ENCODE measurements around the gene SLC11A1. TPM values are rescaled to one million over a fixed set of nuclear protein-coding genes. Genes with fewer than 3 reads are reported as not detected.
A peak's percentile ranks its signal among the peaks of the same experiment; 100 is the strongest.

The SLC11A1 gene
- total and polyA plus RNA-seq, 8 donors, result 0.51 to 16.2 (median 5.3) TPM

DNA sequence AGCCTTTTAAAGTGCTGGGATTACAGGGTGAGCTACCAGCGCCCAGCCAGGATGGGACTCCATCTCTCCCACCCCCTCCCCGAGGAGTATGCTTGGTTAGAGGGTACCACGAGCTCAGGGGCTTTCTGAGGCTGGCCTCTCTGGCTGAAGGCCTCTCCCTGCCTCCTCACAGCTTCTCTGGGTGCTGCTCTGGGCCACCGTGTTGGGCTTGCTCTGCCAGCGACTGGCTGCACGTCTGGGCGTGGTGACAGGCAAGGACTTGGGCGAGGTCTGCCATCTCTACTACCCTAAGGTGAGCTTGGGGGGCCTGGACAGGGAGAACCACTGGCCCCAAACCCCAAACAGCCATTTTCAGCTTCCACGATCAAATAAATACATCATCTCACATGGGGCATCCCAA, 2.9 kb downstream of the SLC11A1 start:
- ATAC-seq (no peak), DNase-seq (no peak), FAIRE-seq (no peak)
- 80 to 82% methylated on average over 9 of the region's 9 CpGs for WGBS, 2 donors
- Histone ChIP-seq H3K27me3 (no peaks in the 10 kb centered on the region), H3K9me3 (no peaks in the 10 kb centered on the region), H3K27ac (no peak overlapping the region), H3K4me1 (peaks cover 0 to 6% (median 0%) of the 10 kb centered on the region in 3 donors), H3K4me3 (no peak overlapping the region), H3K36me3 (no peaks in the 10 kb centered on the region)
- TF ChIP-seq, protein P1, sequence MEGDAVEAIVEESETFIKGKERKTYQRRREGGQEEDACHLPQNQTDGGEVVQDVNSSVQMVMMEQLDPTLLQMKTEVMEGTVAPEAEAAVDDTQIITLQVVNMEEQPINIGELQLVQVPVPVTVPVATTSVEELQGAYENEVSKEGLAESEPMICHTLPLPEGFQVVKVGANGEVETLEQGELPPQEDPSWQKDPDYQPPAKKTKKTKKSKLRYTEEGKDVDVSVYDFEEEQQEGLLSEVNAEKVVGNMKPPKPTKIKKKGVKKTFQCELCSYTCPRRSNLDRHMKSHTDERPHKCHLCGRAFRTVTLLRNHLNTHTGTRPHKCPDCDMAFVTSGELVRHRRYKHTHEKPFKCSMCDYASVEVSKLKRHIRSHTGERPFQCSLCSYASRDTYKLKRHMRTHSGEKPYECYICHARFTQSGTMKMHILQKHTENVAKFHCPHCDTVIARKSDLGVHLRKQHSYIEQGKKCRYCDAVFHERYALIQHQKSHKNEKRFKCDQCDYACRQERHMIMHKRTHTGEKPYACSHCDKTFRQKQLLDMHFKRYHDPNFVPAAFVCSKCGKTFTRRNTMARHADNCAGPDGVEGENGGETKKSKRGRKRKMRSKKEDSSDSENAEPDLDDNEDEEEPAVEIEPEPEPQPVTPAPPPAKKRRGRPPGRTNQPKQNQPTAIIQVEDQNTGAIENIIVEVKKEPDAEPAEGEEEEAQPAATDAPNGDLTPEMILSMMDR (IDR thresholded peaks at IDR 0.05), result no peak
- intact Hi-C loops (cut with DNase I), result loop anchor here in 1 of 3 donors (10.0 kb wide), 1 partner anchor 200 kb away; no protein-coding TSS in a partner anchor

DNA sequence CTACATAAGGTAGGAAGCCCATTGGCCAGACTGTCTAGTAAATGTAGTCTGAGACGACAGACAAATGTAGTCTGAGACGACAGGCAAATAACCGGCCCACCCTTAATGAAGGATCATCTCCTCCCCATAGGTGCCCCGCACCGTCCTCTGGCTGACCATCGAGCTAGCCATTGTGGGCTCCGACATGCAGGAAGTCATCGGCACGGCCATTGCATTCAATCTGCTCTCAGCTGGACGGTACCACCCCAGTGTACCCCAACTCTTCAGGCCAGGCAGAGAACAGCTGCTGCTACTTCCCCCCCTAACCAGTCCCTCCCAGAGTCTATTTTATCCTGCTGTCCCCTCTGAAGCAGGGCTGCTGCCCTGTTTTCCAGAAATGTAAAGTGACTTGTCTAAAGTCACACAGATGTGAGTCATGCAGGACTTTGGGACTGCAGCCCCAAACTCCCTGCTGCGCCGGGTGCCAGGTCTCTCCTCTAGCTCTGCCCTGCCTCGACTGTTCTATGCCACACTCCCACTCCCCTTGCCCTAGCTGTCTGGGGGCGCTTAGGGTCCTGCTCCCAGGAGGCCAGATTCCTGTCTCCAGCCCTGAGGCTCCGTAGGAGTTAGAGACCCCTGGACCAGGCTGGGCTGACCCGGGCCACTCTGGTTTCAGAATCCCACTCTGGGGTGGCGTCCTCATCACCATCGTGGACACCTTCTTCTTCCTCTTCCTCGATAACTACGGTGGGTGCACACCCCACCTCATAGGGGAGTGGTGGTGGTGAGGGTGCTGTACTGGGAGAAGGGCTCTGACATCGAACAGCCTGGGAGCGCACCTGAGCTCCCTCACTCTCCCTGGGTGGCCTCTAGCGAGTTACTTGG, 4.7 kb downstream of the SLC11A1 start:
- Histone ChIP-seq H3K36me3 (no peaks in the 10 kb centered on the region), H3K27me3 (no peaks in the 10 kb centered on the region), H3K4me3 (peak overlapping the region in 2 of 4 donors; percentile 33 to 40), H3K9me3 (no peaks in the 10 kb centered on the region), H3K4me1 (peaks cover 0 to 6% (median 0%) of the 10 kb centered on the region in 3 donors), H3K27ac (peak overlapping the region; percentile 40 to 75 (median 46))
- ATAC-seq (peak in 1 of 4 donors; percentile 3), DNase-seq (peak in 1 of 6 donors; percentile 40), FAIRE-seq (no peak)
- TF ChIP-seq, protein P1 (IDR thresholded peaks at IDR 0.05), result no peak
- WGBS, 2 donors, result 74 to 75% methylated on average over 23 of the region's 23 CpGs
- intact Hi-C loops (cut with DNase I), result loop anchor here in 1 of 3 donors (10.0 kb wide), 1 partner anchor 202 kb away; no protein-coding TSS in a partner anchor

DNA sequence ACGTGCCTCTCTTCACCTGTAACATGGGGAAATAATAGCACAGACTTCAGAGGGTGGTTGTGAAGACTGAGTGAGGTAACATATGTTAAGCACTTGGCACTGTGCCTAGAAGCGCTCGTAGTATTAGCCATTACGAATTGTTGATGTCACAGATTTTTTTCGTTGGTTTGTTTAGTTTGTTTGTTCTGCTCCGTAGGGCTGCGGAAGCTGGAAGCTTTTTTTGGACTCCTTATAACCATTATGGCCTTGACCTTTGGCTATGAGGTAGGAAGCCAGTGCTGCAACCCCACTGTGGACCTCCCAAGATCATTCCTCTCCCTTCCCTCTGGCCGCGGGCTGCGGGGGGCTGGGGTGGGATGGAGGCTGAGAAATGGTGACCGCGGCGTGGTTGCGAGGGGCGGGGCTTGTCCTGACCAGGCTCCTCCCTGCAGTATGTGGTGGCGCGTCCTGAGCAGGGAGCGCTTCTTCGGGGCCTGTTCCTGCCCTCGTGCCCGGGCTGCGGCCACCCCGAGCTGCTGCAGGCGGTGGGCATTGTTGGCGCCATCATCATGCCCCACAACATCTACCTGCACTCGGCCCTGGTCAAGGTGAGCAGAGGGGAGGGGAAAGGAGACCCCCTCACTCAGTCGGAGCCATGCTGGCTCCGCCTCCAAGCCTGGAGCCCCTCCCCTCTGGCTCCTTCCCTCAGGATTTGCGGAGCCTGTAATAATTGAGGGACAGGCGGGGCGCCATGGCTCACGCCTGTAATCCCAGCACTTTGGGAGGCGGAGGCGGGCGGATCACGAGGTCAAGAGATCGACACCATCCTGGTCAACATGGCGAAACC, 5.5 kb downstream of the SLC11A1 start:
- 18 to 25% methylated on average over 36 to 38 of the region's 38 CpGs for WGBS, 2 donors
- intact Hi-C loops (cut with DNase I), result loop anchor here in 1 of 3 donors (10.0 kb wide), 1 partner anchor 203 kb away; no protein-coding TSS in a partner anchor
- TF ChIP-seq, protein P1 (IDR thresholded peaks at IDR 0.05), result no peak
- peaks cover 0 to 6% (median 0%) of the 10 kb centered on the region in 3 donors for H3K4me1 ChIP-seq
- H3K9me3 ChIP-seq, result no peaks in the 10 kb centered on the region
- no peaks in the 10 kb centered on the region for H3K36me3 ChIP-seq
- ATAC-seq (peak; percentile 81 to 92 (median 86)), FAIRE-seq (no peak), DNase-seq (peak; percentile 56 to 82 (median 78))
- peak overlapping the region; percentile 40 to 75 (median 46) for H3K27ac ChIP-seq
- H3K4me3 ChIP-seq, result peak overlapping the region; percentile 5 to 40 (median 33)
- H3K27me3 ChIP-seq, result no peaks in the 10 kb centered on the region

DNA sequence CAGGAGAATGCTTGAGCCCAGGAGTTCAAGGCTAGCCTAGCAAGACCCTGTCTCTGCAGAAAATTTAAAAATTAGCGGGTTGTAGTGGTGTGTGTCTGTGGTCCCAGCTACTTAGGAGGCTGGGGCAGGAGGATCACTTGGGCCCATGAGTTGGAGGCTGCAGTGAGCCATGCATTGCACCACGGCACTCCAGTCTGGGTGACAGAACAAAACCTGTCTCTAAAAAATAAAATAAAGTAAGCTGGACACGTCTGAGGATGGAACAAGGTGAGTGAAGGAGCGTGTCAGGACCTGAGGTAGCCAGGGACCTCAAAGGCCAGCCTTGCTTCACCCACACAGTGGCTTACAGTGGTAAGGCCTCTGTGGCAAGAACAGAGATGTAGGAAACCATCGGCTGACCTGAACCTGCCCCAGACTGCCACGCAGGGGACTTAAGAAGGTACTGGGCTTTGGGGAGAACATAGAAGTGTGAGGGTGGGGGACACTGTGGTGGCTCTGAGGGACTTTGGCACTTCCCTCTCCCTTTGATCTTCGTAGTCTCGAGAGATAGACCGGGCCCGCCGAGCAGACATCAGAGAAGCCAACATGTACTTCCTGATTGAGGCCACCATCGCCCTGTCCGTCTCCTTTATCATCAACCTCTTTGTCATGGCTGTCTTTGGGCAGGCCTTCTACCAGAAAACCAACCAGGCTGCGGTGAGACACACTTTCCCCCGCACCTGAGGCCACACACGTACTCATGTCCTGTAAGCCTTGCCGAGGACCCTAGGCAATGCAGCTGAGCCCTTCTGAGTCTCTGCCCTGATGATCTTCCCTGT, 7.5 kb downstream of the SLC11A1 start:
- 89 to 91% methylated on average over 17 of the region's 17 CpGs for WGBS, 2 donors
- TF ChIP-seq, protein P1 (IDR thresholded peaks at IDR 0.05), result no peak
- Histone ChIP-seq H3K27ac (no peak overlapping the region), H3K4me1 (peaks cover 0 to 6% (median 0%) of the 10 kb centered on the region in 3 donors), H3K4me3 (no peak overlapping the region), H3K9me3 (no peaks in the 10 kb centered on the region), H3K27me3 (no peaks in the 10 kb centered on the region), H3K36me3 (no peaks in the 10 kb centered on the region)
- ATAC-seq, result no peak
- no peak for FAIRE-seq
- intact Hi-C loops (cut with DNase I), result loop anchor here in 2 of 3 donors (5.0 to 10.0 kb wide), 3 partner anchors 115 to 205 kb away; partner anchors contain the start of genes AAMP (in 2 of the 2) and PNKD (in 2 of the 2)
- DNase-seq, result no peak
